ENCODE results near the gene CCSER1.

DNA sequence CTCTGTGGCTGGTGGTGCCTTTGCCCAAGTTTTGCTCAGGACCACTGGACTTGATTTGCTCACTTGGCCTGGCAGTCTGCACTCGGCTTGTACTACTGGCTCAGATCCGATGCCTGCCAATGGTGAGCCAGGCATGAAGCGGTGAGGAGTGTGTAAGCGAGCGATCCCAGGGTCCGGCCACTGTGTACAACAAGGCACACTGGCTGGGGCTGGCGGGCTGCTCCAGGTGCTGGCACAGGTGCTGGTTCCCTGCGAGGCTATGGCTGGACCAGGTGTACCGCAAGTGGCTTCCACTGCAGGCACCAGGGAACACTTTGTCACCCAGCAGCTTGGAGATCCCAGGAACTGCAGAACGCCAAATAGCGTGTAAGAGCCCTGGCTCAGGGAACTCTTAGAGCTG, 329.7 kb downstream of the CCSER1 start:
- TF ChIP-seq, protein P1, sequence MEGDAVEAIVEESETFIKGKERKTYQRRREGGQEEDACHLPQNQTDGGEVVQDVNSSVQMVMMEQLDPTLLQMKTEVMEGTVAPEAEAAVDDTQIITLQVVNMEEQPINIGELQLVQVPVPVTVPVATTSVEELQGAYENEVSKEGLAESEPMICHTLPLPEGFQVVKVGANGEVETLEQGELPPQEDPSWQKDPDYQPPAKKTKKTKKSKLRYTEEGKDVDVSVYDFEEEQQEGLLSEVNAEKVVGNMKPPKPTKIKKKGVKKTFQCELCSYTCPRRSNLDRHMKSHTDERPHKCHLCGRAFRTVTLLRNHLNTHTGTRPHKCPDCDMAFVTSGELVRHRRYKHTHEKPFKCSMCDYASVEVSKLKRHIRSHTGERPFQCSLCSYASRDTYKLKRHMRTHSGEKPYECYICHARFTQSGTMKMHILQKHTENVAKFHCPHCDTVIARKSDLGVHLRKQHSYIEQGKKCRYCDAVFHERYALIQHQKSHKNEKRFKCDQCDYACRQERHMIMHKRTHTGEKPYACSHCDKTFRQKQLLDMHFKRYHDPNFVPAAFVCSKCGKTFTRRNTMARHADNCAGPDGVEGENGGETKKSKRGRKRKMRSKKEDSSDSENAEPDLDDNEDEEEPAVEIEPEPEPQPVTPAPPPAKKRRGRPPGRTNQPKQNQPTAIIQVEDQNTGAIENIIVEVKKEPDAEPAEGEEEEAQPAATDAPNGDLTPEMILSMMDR (conservative IDR thresholded peaks at IDR 0.05 in 1 of 2, IDR thresholded peaks at IDR 0.05 in 1 of 2; ENCODE audit: low read depth in 1 of 2, low read length in 2 of 2): no peak
- TF ChIP-seq EZH2 (IDR thresholded peaks at IDR 0.05; ENCODE audit: low read length, missing control alignments): no peak

Data from fibroblast of lung (primary cell).